SK-N-SH treated with all-trans-retinoic acid at 6 μM for 48 hours (cell line): Measurements from ENCODE around the gene HAO1.
"Not testable (repeated sequence)": the region's sequence is repeated elsewhere in the genome, so short reads cannot be mapped to it uniquely, and the experiment has no call there.

Experiments
- ATAC-seq: fragments of 200-7000 bp; cut with Tn5 transposase; 3 replicates; pipeline ENCODE4 v1.9.1; 2020; ENCODE audit warnings: mild to moderate bottlenecking, moderate library complexity
- ARNTL ChIP-seq: fragments of 450-650 bp; formaldehyde crosslinking; IDR thresholded peaks from 2 replicates; pipeline ENCODE4 v1.5.0; 2020; ENCODE audit warnings: low read depth, mild to moderate bottlenecking, moderate library complexity, borderline replicate concordance
- BACH2 ChIP-seq: fragments of 250-450 bp; sonication (Bioruptor Pico); IDR thresholded peaks from 2 replicates; pipeline ENCODE4 v1.9.0; 2021; ENCODE audit warnings: mild to moderate bottlenecking, borderline replicate concordance
- CSDC2 ChIP-seq: fragments of 250-450 bp; sonication (Bioruptor Pico); IDR thresholded peaks from 2 replicates; pipeline ENCODE4 v1.5.0; 2020; ENCODE audit warnings: mild to moderate bottlenecking, moderate library complexity
- ESRRG ChIP-seq: fragments of 250-450 bp; sonication (Bioruptor Pico); IDR thresholded peaks from 2 replicates; pipeline ENCODE4 v1.6.1; 2021; ENCODE audit warnings: mild to moderate bottlenecking
- ISL1 ChIP-seq: fragments of 250-450 bp; sonication (Bioruptor Pico); IDR thresholded peaks from 2 replicates; pipeline ENCODE4 v2.1.2; 2022; ENCODE audit warnings: mild to moderate bottlenecking, moderate library complexity
- OSR1 ChIP-seq: fragments of 250-450 bp; sonication (Bioruptor Pico); IDR thresholded peaks from 2 replicates; pipeline ENCODE4 v1.8.0; 2022; ENCODE audit warnings: moderate library complexity, mild to moderate bottlenecking, inconsistent platforms
- PATZ1 ChIP-seq: fragments of 250-450 bp; sonication (Bioruptor Pico); IDR thresholded peaks from 2 replicates; pipeline ENCODE4 v1.8.0; 2020; ENCODE audit warnings: mild to moderate bottlenecking, moderate library complexity, borderline replicate concordance
- POU6F1 ChIP-seq: fragments of 250-450 bp; sonication (Bioruptor Pico); IDR thresholded peaks from 2 replicates; pipeline ENCODE4 v1.8.0; 2021; ENCODE audit warnings: low read depth, mild to moderate bottlenecking, moderate library complexity, borderline replicate concordance
- PPARA ChIP-seq: fragments of 250-450 bp; sonication (Bioruptor Pico); IDR thresholded peaks from 2 replicates; pipeline ENCODE4 v1.5.0; 2020; ENCODE audit warnings: mild to moderate bottlenecking, borderline replicate concordance
- RARB ChIP-seq: fragments of 250-450 bp; sonication (Bioruptor Pico); IDR thresholded peaks from 2 replicates; pipeline ENCODE4 v1.8.0; 2021; ENCODE audit warnings: mild to moderate bottlenecking, moderate library complexity
- SNAI2 ChIP-seq: fragments of 250-450 bp; sonication (Bioruptor Pico); IDR thresholded peaks from 2 replicates; pipeline ENCODE4 v1.5.0; 2020; ENCODE audit warnings: mild to moderate bottlenecking, moderate library complexity
- TCF4 ChIP-seq: fragments of 250-450 bp; sonication (Bioruptor Pico); IDR thresholded peaks from 2 replicates; pipeline ENCODE4 v1.8.0; 2021; ENCODE audit warnings: mild to moderate bottlenecking, moderate library complexity, borderline replicate concordance
- TOX ChIP-seq: fragments of 250-450 bp; sonication (Bioruptor Pico); IDR thresholded peaks from 2 replicates; pipeline ENCODE4 v1.8.0; 2021; ENCODE audit warnings: mild to moderate bottlenecking, moderate library complexity, borderline replicate concordance
- ZC3H10 ChIP-seq: fragments of 250-450 bp; sonication (Bioruptor Pico); IDR thresholded peaks from 2 replicates; pipeline ENCODE4 v1.5.1; 2021; ENCODE audit warnings: mild to moderate bottlenecking, moderate library complexity
- ZFP3 ChIP-seq: fragments of 250-450 bp; sonication (Bioruptor Pico); IDR thresholded peaks from 2 replicates; pipeline ENCODE4 v1.5.0; 2020; ENCODE audit warnings: mild to moderate bottlenecking, moderate library complexity
- ZFP30 ChIP-seq: fragments of 450-650 bp; formaldehyde crosslinking; IDR thresholded peaks from 2 replicates; pipeline ENCODE4 v1.5.0; 2022; ENCODE audit warnings: mild to moderate bottlenecking, moderate library complexity
- ZNF565 ChIP-seq: fragments of 450-650 bp; formaldehyde crosslinking; conservative IDR thresholded peaks from 2 replicates; pipeline ENCODE4 v1.5.0; 2020; ENCODE audit warnings: low read depth, mild to moderate bottlenecking, moderate library complexity
- ZNF70 ChIP-seq: fragments of 450-650 bp; formaldehyde crosslinking; IDR thresholded peaks from 2 replicates; pipeline ENCODE4 v1.5.0; 2020; ENCODE audit warnings: mild to moderate bottlenecking, moderate library complexity
- ZNF8 ChIP-seq: fragments of 450-650 bp; formaldehyde crosslinking; IDR thresholded peaks from 2 replicates; pipeline ENCODE4 v1.5.0; 2020; ENCODE audit warnings: mild to moderate bottlenecking, moderate library complexity
- TF ChIP-seq, protein P1 (sequence below): fragments of 250-450 bp; sonication (Bioruptor Pico); IDR thresholded peaks from 2 replicates; pipeline ENCODE4 v1.5.1; 2021; ENCODE audit warnings: mild to moderate bottlenecking, moderate library complexity
- TF ChIP-seq, protein P2 (sequence below): fragments of 250-450 bp; sonication (Bioruptor Pico); IDR thresholded peaks from 2 replicates; pipeline ENCODE4 v1.5.1; 2020; ENCODE audit warnings: low read depth, mild to moderate bottlenecking, moderate library complexity
- TF ChIP-seq, protein P3 (sequence below): fragments of 250-450 bp; sonication (Bioruptor Pico); IDR thresholded peaks from 2 replicates; pipeline ENCODE4 v1.5.0; 2020; ENCODE audit warnings: mild to moderate bottlenecking, moderate library complexity

The HAO1 gene

GRCh38 chr20:7959484-7959883 lies 19.2 kb upstream of the HAO1 start:
- ATAC-seq = no peak
- TF ChIP-seq ZNF8 (no peak), PPARA (CRISPR knock-in tag) (no peak), ZFP3 (no peak), ARNTL (CRISPR knock-in tag) (no peak), POU6F1 (CRISPR knock-in tag) (no peak), ZNF70 (CRISPR knock-in tag) (no peak), ZNF565 (no peak), BACH2 (CRISPR knock-in tag) (no peak), CSDC2 (CRISPR knock-in tag) (no peak), ZFP30 (CRISPR knock-in tag) (no peak), OSR1 (CRISPR knock-in tag) (no peak), ISL1 (CRISPR knock-in tag) (no peak), SNAI2 (CRISPR knock-in tag) (no peak)
- TF ChIP-seq, protein P1, sequence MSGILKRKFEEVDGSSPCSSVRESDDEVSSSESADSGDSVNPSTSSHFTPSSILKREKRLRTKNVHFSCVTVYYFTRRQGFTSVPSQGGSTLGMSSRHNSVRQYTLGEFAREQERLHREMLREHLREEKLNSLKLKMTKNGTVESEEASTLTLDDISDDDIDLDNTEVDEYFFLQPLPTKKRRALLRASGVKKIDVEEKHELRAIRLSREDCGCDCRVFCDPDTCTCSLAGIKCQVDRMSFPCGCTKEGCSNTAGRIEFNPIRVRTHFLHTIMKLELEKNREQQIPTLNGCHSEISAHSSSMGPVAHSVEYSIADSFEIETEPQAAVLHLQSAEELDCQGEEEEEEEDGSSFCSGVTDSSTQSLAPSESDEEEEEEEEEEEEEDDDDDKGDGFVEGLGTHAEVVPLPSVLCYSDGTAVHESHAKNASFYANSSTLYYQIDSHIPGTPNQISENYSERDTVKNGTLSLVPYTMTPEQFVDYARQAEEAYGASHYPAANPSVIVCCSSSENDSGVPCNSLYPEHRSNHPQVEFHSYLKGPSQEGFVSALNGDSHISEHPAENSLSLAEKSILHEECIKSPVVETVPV (CRISPR knock-in tag) = no peak
- TF ChIP-seq, protein P2, sequence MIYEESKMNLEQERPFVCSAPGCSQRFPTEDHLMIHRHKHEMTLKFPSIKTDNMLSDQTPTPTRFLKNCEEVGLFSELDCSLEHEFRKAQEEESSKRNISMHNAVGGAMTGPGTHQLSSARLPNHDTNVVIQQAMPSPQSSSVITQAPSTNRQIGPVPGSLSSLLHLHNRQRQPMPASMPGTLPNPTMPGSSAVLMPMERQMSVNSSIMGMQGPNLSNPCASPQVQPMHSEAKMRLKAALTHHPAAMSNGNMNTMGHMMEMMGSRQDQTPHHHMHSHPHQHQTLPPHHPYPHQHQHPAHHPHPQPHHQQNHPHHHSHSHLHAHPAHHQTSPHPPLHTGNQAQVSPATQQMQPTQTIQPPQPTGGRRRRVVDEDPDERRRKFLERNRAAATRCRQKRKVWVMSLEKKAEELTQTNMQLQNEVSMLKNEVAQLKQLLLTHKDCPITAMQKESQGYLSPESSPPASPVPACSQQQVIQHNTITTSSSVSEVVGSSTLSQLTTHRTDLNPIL (CRISPR knock-in tag) = no peak

DNA sequence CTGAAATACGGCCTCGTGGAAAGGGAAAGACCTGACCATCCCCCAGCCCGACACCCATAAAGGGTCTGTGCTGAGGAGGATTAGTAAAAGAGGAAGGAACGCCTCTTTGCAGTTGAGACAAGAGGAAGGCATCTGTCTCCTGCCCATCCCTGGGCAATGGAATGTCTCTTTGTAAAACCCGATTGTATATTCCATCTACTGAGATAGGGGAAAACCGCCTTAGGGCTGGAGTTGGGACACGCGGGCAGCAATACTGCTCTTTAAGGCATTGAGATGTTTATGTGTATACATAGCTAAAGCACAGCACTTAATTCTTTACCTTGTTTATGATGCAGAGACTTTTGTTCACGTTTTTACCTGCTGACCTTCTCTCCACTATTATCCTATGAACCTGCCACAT lies 16.3 kb upstream of the HAO1 start:
- ATAC-seq = not testable (repeated sequence)

- no peak for TF ChIP-seq TCF4 (CRISPR knock-in tag)
- TF ChIP-seq, protein P1 (CRISPR knock-in tag) = no peak
- no peak for TF ChIP-seq CSDC2 (CRISPR knock-in tag)
- TF ChIP-seq ISL1 (CRISPR knock-in tag) = no peak
- TF ChIP-seq ZFP30 (CRISPR knock-in tag) = no peak
- no peak for TF ChIP-seq BACH2 (CRISPR knock-in tag)
- TF ChIP-seq, protein P3, sequence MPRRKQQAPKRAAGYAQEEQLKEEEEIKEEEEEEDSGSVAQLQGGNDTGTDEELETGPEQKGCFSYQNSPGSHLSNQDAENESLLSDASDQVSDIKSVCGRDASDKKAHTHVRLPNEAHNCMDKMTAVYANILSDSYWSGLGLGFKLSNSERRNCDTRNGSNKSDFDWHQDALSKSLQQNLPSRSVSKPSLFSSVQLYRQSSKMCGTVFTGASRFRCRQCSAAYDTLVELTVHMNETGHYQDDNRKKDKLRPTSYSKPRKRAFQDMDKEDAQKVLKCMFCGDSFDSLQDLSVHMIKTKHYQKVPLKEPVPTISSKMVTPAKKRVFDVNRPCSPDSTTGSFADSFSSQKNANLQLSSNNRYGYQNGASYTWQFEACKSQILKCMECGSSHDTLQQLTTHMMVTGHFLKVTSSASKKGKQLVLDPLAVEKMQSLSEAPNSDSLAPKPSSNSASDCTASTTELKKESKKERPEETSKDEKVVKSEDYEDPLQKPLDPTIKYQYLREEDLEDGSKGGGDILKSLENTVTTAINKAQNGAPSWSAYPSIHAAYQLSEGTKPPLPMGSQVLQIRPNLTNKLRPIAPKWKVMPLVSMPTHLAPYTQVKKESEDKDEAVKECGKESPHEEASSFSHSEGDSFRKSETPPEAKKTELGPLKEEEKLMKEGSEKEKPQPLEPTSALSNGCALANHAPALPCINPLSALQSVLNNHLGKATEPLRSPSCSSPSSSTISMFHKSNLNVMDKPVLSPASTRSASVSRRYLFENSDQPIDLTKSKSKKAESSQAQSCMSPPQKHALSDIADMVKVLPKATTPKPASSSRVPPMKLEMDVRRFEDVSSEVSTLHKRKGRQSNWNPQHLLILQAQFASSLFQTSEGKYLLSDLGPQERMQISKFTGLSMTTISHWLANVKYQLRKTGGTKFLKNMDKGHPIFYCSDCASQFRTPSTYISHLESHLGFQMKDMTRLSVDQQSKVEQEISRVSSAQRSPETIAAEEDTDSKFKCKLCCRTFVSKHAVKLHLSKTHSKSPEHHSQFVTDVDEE (CRISPR knock-in tag) = no peak
- TF ChIP-seq TOX (CRISPR knock-in tag) = no peak
- TF ChIP-seq, protein P2 (CRISPR knock-in tag) = no peak
- TF ChIP-seq ZNF565 = no peak
- no peak for TF ChIP-seq ZFP3
- TF ChIP-seq RARB (CRISPR knock-in tag) = no peak
- TF ChIP-seq OSR1 (CRISPR knock-in tag) = no peak
- TF ChIP-seq PATZ1 (CRISPR knock-in tag) = no peak
- TF ChIP-seq ZC3H10 (CRISPR knock-in tag) = no peak
- TF ChIP-seq POU6F1 (CRISPR knock-in tag) = no peak
- TF ChIP-seq SNAI2 (CRISPR knock-in tag) = no peak
- no peak for TF ChIP-seq ESRRG (CRISPR knock-in tag)
- no peak for ATAC-seq
These were observed 10.1 kb upstream of the HAO1 start for GRCh38 chr20:7950387-7950786.
